Measurements from ENCODE around the gene SSH3.

- TF ChIP-seq CTCF (conservative IDR thresholded peaks at IDR 0.05; ENCODE audit: low read length), result no peak
- no peak for TF ChIP-seq EZH2phosphoT487 (IDR thresholded peaks at IDR 0.05; ENCODE audit: borderline replicate concordance, low read depth, low read length)
These were observed 42.9 kb upstream of the SSH3 start for GRCh38 chr11:67260406-67260805.

Data from OCI-LY7 (cell line).